Medulla oblongata (tissue), 1 donor: ENCODE results near the gene SLC6A11.

Source experiments
- DNase-seq: peaks from one replicate; pipeline ENCODE4 v3.0.0-alpha.2; 2015; ENCODE audit errors: extremely low spot score

SLC6A11 gene

GRCh38 chr3:10839167-10839566 is 23.1 kb downstream of the SLC6A11 start:
- no peak for DNase-seq

DNA sequence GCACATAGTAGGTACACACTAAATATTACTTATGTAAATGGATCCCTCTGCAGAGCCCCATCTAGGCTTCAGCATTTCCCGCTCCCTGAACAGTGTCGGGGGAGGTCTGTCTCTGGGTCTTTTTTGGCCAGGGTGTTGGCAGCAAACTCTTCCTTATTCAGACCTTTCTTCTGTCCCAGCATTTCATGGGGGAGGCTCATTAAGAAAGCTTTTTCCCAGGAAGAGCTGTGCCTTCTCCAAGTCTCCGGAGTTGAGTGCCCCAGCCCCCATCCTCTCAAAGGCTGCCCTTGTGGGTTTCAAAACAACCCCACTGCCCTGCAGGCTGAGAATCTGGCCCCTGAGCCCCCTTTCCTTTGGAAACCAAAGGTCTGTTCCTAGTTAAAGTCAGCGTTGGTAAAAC is 25.1 kb downstream of the SLC6A11 start:
- DNase-seq: peak; percentile 45

DNA sequence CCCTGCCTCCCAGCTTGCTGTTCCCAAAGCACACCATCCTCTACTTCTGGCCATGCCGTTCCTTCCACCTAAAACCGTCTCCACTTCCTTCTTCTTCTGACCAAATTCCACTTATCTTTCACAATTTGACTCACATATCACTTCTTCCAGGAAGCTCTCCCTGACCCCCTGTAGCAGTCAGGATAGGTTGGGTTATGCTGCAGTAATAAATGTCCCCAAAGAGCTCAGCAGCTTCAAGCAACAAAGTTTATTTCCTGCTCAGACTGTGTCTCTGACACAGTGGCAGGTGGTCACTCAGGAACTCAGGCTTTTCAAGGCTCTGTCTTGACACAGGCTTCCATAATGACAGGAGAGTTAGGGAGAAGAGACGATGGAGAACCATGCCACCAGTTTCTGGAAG is 27.4 kb downstream of the SLC6A11 start:
- no peak for DNase-seq

DNA sequence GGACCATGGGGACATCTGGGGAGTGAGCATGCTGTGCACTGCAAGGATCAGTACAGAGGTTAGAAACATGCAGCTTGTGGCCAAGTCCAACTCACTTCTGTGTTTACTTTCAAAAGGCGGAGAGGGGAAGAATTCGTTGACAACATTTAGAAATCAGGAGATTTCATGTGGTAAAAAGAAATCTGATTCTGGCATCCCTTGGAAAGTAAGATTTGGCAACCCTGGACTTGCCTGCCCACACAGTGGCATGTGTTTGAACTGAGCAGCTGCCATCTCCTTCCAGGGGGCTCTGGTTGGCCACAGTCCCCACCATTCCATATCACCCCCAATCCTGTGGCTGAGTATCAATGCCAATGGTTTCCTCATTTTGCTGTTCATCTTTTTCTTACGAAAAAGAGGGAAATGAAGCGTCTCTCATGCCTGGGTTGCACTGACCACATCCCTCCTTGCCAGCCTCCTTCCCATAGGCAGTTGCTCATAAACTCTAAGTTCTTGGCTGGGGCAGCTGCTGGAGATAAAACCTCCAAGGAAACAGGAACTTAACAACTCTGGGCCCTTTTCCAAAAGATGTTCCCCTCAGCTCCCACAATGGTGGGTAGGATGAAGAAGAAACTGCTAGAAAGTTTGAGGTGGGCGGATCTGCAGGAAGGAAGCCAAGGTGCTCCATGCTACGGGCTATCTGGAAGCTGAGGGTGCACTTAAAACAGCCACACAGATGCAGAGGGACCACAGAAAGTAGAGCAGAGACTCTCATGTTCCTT is 29.2 kb downstream of the SLC6A11 start:
- peak; percentile 21 for DNase-seq

GRCh38 chr3:10845839-10846656 is 30.0 kb downstream of the SLC6A11 start:
- peak; percentile 57 for DNase-seq

DNA sequence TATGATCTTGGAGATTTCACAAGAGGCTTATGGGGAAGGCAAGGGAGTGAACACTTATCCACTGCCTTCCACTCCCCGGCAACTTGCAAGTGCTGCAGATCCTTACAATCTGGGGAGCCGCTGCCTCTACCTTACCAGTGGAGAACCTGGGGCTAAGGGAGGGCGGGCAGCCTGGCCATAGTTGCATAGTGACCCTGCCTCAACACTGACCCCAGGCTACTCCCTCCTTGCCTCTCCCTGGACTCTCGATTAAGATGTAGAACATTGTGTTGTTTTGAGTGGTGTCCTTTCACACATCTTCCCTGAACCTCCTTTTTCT is 30.6 kb downstream of the SLC6A11 start:
- no peak for DNase-seq

- DNase-seq: no peak
Observed at GRCh38 chr3:10848261-10848660, 32.2 kb downstream of the SLC6A11 start.

DNA sequence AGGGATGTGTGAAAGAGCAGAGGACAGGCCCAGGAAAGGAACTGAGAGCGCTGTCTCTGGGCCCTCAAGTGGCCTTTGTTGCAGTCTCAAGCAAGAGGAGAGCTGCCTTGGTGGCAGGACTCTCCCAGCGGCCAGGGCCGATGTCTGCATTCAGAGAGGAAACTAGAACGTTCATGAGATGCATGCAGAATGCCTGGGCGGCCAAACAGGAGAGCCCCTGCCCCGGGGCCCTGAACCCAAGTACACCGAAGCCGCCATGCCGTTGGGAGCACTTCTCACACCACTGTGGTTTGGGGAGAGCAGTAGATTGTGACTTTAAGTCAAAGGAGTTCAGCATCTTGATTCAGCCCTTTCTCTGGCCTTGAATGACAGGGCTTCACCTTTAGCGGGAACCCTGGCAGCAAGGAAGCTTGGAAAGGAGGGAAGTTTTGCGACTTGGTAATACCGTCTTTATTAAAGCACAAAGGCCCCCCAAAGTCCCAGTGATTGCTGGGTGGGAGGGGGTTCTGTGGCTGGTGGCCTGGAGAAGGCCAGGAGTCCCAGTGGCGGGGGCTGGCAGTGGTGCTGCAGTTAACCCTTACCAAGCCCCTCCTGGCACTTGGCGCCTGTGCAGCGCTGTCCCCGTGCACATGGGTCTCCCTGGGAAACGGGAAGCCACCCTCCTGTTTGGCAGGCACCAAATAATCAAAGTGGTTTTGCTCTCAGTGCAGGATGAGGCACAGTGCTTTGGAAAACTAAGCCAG is 36.2 kb downstream of the SLC6A11 start:
- peak; percentile 16 for DNase-seq

GRCh38 chr3:10855083-10855870 is 39.2 kb downstream of the SLC6A11 start:
- DNase-seq: no peak

DNA sequence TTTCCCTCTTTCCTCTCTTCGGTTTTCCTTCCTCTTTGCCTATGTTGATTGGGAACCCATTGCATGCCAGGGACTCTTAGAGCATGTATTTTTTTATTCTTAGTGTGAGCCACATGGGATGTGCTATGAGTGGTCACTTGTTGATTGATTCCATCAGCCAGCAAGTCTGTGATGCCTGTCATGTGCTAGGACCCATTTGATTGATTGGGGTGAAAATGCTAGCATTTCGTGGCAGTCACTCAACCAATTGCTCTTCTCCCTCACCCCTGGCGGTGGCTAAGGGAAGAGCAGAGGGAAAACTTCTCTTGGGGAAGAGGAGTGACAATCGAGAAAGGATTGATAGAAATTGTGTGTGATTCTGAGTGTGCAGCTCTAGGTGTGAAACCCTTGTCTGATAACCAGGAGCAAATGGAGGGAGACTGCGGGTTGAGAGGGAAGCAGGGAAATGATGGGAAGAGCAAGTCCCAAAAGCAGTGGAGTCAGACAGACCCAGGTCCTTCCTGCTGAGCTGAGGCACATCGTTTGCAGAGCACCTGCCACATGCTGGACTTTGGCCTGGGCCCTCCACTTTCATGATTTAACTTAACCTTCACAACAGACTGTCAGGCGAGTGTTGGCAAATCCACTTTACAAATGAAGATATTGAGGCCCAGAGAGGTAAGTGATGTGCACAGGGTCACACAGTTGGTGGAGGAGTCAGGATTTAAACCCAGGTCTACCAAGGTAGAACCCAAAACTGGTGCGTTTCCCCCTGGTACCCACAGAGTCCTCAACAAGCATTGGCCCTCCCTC is 40.0 kb downstream of the SLC6A11 start:
- DNase-seq: no peak

- no peak for DNase-seq
Observed at GRCh38 chr3:10857235-10857634, 41.2 kb downstream of the SLC6A11 start.

DNA sequence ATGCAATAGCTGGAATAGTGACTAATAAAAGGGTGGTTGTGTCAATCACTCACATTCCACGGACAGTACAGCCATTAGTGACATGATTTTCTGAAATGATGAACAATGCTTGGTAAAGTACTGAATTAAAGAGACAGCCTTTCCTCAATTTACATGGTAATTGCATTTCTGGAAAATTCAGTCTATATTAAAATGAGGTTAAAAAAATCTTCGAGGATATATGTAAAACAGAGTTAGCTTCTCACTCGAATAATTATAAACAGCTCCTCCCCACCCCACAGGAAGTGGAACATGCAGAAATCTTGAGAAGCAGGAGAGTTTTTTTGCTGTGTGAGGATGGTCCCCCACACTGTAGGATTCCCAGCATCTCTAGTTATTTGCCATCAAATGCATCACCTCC is 42.1 kb downstream of the SLC6A11 start:
- DNase-seq: no peak

DNA sequence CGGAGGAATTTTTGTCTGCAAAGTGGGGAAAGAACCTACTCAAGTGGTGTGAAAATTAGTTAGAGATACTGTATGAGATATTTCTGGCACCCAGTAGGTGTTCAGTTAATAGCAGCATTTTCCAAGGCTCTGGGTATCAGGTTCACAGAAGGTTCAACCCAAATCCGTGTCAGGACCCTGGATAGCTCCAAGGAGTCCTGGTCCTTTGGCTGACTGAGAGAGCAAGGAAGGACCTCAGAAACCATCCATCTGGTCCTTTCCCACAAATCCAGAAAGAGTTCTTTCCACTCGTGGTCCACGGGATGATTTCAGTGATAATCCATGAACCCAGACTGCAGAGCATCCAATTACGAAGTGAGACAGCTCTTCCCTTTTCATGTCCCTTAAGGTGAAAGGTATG is 51.4 kb downstream of the SLC6A11 start:
- no peak for DNase-seq

GRCh38 chr3:10869460-10869859 is 53.4 kb downstream of the SLC6A11 start:
- DNase-seq: no peak

DNA sequence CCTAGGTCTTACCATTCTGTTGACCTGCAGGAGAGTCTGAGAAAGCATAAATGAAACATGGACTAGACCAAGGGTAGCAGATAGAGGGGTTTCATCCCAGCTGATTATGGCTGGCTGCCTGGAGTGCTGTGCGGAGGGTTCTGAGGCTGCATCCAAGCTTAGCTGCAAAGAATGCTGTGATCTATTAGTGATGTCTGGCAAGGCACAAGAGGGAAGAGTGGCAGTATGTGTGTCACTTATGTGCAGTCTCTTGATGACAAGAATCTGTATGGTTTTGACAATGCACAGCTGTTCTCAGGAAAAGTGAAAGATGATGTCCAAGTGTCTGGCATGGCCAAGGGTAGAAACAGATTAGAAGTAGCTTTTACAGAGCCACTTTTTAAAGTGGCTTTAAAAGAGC is 54.3 kb downstream of the SLC6A11 start:
- no peak for DNase-seq

DNA sequence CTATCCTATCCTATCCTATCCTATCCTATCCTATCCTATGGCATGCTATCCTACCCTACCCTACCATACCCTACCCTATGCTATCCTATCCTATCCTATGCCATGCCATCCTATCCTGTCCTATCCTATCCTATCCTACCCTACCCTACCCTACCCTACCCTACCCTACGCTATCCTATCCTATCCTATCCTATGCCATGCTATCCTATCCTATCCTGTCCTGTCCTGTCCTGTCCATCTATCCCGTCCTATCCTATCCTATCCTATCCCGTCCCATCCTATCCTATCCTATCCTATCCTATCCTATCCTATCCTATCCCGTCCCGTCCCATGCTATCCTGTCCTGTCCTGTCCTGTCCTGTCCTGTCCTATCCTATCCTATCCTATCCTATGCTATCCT is 57.4 kb downstream of the SLC6A11 start:
- DNase-seq: no peak

GRCh38 chr3:10875914-10876313 is 59.9 kb downstream of the SLC6A11 start:
- DNase-seq: no peak

DNA sequence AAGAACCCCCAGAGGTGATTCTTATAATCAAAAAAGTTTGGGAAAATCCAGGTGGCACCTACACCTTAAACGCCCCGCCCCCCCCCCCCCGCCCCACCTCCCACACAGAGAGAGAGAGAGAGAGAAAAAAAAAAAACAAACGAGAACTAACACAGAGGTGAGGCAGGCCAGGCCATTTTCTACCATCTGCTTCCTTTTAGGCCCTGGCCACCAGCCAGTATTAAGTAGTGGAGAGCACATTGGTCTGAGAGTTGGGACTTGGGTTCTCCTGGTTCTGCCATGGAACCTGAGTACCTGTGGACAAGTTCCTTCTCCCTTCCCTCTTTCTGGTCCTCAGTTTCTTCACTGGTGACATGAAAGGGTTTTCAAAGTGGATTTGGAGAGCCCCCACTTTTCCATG is 60.6 kb downstream of the SLC6A11 start:
- DNase-seq: no peak

DNA sequence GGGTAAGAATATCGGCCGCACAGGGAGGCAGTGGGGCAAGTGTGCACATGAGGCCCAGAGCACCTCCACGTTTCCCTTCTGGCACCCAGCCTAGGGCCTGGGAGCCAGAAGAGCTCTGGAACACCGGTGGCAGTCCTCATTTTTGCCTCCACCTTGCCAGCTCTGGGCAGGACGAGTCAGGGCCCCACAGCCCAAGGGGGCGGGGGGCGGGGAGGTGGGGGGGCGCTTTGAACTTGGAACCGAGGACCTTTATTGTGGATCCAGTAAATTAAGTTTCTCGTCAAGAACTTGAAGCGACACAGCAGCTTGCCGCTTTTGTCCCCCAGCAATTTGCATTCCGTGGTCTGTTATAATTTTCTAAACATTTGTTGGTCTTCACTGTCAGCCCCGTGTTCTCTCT is 66.8 kb downstream of the SLC6A11 start:
- DNase-seq: no peak

GRCh38 chr3:10883478-10884234 is 67.6 kb downstream of the SLC6A11 start:
- DNase-seq: peak; percentile 44
